ENCODE data around the gene CFAP20DC.

DNA sequence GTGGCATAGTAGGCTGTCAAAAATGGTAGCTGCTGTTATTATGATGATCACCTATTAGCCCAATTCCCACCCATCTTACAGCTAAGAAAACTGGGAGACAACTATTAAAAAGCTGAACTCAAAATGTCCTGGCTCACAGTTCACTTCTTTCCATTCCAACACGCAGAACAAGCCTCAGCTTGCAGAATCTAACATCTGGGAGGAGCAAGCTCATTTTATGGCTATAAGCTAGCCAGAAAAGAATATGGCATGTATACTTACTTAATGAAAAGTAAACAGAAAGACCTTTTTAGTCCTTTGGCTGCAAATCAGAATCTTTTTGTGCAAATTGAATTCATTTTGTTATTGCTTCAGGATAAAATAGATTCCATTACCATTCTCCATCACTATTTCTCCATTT is 34.8 kb upstream of the CFAP20DC start:
- TF ChIP-seq, protein P1, sequence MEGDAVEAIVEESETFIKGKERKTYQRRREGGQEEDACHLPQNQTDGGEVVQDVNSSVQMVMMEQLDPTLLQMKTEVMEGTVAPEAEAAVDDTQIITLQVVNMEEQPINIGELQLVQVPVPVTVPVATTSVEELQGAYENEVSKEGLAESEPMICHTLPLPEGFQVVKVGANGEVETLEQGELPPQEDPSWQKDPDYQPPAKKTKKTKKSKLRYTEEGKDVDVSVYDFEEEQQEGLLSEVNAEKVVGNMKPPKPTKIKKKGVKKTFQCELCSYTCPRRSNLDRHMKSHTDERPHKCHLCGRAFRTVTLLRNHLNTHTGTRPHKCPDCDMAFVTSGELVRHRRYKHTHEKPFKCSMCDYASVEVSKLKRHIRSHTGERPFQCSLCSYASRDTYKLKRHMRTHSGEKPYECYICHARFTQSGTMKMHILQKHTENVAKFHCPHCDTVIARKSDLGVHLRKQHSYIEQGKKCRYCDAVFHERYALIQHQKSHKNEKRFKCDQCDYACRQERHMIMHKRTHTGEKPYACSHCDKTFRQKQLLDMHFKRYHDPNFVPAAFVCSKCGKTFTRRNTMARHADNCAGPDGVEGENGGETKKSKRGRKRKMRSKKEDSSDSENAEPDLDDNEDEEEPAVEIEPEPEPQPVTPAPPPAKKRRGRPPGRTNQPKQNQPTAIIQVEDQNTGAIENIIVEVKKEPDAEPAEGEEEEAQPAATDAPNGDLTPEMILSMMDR (IDR thresholded peaks at IDR 0.05): no peak
- TF ChIP-seq POLR2A (IDR thresholded peaks at IDR 0.05): no peak
